ENCODE data around the gene EFR3B.
"Not testable (repeated sequence)": the region's sequence is repeated elsewhere in the genome, so short reads cannot be mapped to it uniquely, and the experiment has no call there.

EFR3B gene, protein sequence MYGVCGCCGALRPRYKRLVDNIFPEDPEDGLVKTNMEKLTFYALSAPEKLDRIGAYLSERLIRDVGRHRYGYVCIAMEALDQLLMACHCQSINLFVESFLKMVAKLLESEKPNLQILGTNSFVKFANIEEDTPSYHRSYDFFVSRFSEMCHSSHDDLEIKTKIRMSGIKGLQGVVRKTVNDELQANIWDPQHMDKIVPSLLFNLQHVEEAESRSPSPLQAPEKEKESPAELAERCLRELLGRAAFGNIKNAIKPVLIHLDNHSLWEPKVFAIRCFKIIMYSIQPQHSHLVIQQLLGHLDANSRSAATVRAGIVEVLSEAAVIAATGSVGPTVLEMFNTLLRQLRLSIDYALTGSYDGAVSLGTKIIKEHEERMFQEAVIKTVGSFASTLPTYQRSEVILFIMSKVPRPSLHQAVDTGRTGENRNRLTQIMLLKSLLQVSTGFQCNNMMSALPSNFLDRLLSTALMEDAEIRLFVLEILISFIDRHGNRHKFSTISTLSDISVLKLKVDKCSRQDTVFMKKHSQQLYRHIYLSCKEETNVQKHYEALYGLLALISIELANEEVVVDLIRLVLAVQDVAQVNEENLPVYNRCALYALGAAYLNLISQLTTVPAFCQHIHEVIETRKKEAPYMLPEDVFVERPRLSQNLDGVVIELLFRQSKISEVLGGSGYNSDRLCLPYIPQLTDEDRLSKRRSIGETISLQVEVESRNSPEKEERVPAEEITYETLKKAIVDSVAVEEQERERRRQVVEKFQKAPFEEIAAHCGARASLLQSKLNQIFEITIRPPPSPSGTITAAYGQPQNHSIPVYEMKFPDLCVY

DNA sequence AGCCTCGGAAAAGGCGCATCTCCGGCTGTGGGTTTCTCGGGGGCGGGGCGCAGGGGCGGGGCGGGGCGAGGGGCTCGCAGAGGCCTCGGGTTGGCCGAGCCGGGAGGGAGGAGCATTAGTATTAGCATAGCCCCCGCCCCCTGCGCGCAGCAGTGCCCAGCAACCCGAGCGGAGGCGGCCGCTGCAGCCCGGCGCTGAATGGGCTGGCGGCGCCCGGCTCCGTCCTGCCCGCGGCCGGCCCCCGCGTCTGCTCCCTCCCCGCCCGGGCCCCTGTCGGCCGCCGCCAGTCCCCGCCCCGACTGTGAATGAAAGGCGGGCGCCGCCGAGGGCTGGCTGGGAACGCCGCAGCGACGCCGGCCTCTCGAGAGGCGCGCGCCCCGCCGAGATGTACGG lies at the start of gene EFR3B:
EFR3B (plus strand) TSS at position 149 of the 393 bp plus-strand sequence; CDS start at position 386, 237 bp downstream.
- DNase-seq, result peak; percentile 84 to 93

DNA sequence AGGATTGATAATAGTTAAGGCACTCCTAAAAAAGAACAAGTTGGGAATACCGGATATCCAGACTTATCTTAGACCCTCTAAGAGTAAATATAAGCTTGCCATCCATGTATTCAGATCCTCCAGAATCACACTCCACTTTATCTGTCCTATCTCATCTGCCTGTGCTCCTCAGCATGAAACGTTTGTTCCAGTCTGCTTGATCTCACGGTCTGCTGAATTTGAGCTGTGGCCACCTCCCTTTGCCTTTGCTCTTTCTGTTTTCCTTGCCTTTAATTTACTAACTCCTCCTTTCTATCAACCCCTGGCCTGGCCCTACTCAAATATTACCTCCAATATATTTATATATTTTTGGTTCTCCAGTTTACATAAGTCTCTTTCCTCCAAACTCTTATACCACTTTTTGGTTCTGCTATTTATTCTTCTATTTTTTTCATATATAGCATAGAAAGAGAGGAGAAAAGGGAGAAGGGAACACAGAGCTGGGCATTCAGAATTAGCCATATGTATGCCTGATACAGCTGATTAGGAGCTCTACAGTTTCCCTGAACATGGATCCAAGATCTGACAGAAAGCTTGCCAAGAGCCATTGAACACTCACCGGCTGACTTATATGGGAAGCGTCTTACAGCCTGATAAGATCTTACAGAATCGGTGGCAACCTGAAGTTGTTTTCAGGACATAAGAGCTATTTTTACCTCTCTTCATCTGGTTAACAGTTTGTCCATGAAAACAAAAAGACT lies 48.3 kb upstream of the EFR3B start:
- no peak for DNase-seq

DNA sequence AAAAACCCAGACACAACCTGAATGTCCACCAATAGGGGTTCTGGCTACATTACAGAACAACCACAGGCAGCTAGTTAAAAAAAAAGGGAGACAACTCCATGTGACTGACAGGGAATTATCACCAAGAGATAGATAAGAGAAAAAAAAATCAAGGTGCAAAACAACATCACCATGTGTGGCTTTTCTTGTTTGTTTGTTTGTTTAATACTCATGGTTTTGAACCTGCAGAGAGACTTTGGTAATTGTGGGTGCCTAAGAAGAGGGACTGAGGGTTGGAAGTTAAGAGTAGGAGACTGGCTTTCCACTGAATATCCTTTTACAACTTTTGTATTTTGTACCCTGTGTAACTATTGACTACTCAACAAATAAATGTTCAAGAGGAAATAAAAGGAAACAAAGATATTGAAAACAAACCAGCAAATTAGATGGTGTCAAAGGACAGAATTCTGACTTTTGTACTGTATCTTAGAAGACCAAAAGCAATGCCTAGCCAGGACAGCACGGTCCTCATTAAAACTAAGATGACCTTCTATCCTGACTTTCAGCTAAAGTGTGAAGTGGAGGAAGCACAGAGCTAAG lies 47.6 kb upstream of the EFR3B start:
- DNase-seq, result no peak

DNA sequence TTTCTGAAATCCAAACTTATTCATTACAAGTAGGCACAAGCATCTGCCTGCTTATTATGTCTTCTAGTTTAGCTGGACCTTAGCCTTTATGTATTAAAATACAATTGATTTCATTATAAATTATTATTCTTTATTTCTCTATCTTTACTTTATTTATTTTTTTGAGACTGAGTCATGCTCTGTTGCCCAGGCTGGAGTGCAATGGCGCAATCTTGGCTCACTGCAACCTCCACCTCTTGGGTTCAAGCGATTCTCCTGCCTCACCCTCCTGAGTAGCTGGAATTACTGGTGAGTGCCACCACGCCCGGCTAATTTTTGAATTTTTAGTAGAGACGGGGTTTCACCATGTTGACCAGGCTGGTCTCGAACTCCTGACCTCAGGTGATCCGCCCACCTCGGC lies 42.8 kb upstream of the EFR3B start:
- DNase-seq, result not testable (repeated sequence)

DNA sequence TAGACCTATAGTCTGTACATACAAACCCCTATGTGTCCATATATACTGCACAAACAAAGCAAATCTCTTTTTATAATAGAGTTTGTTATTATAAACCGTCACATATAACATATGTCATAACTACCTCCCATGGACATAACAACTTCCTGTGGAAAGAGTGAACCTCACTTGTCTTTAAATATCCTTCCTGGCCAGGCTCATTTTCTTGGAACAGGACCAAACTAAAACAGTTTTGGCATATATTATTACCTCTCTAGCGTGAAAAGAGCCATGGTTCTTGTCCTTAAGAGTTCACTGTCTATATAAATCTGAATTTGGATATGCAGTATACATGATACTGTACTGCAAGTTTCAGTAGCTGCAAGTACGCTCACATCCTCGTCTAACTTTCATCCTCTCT lies 41.8 kb upstream of the EFR3B start:
- DNase-seq, result no peak

DNA sequence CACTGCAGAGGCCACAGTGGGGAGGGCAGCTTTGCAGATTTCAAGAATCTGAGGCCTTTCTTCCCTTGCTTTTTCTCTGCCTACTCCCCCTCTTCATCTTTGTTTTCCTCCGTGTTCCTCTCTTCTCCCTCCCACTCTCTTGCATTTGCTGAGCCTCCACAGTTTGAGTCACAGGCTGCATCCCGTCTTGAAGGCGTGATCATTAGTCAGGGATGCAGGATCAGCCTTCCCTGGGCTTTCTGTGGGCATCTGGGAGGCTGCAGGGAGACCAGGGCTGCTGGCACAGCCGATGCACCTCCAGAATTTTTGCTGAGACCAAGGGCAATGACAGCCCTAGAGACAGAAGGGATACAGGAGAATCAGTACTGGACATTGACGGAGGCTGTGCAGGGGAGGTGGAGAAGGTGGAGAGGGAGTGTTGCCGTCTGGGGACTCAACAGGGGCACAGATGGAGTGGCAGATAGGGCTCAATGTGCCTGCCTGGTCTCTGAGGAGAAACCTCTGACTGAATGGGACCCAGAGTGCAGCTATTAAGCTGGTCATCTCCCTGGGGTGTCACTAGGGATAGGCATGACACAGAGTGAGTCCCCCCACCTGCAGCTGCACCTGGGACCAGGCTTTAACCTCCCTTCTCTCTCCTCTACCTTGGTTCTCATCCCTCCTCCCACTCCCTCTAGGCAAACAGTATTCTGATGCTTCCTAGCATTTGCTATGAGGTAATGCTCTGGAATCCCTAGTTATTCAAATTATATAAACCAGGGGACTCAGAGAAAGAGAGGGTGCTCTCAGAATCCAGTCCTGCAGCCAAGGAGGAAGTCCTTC lies 41.2 kb upstream of the EFR3B start:
- no peak for DNase-seq

DNA sequence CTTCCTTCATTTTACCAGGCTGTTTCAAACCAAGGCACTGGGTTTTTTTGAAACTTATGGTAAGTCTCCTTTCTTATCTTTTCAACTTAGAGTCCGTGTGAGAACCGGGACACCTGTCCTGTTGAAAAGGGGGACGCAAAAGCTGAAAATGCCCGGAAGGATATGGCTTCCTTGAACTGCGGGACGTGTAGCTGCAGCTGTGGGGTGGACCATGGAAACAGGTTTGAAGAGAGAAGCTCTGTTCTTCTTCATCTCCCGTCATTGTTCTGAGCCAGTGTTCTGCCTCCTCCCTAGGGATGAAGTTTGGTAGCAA lies 40.6 kb upstream of the EFR3B start:
- DNase-seq, result no peak

DNA sequence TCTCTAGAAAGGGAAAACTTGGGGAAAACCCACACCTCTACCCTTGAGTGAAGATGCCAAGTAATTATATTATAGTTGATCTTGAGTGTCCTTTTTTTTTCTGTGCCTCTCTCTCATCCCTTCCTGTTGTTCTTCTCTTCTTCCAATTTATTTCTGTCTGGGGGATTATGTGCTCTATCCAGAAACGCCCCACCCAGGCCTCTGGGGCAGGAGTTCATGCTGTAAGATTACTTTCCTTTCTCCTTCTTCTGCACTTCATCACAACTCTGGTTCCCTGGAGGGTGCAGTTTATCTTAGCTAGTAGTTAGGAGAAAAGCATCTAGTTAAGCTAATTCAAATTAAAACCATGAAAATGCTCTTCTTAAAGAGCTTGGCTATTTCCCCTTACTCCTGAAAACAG lies 39.8 kb upstream of the EFR3B start:
- DNase-seq, result no peak

DNA sequence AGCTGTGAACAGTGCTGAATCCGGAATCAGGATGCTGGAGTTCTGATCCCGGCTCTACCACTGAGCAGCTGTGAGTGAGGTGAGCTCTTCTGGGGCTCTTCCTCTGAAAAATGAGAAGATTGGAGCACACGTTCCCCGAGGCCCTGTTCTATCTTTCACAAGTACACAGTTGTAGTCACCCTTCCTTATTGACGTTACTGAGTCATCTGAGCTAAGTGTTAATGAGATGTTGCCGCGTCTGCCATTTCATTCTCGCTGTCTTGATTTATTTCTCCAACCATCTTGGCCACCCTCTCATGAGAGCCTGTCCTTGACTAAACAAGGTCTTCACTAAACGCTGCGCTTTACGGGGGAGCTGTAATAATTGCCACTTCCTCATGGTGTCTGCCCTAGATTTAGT lies 31.9 kb upstream of the EFR3B start:
- no peak for DNase-seq

DNA sequence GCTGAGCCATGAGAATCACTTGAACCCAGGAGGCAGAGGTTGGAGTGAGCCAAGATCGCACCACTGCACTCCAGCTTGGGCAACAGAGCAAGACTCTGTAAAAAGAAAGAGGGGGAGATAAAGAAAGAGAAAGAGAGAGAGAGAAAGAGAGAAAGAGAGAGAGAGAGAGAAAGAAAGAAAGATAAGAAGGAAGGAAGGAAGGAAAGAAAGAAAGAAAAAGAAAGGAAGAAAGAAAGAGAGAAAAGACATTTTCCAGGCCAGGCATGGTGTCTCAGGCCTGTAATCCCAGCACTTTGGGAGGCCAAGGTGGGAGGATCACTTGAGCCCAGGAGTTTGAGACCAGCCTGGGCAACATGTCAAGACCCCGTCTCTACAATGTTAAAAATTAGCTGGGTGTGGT lies 30.5 kb upstream of the EFR3B start:
- DNase-seq, result not testable (repeated sequence)

DNA sequence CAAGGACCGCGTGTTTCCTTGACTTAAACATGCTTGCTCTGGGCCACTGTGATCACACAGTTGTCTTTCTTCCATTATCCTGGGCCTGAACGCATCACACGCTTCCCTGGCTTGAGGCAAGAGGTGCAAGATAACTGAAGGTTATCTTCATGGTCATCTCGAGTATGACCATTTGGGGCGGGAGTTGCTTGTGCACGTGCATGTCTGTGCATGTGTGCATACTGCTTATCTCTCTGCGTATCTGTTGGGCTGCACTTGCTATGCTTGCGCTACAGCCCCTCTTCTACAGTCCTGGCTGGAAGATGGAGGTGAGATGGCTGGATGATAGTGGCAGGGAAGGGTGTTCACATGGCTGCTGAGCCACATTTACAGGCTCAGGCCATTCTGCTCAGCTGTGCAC lies 27.2 kb upstream of the EFR3B start:
- no peak for DNase-seq

DNA sequence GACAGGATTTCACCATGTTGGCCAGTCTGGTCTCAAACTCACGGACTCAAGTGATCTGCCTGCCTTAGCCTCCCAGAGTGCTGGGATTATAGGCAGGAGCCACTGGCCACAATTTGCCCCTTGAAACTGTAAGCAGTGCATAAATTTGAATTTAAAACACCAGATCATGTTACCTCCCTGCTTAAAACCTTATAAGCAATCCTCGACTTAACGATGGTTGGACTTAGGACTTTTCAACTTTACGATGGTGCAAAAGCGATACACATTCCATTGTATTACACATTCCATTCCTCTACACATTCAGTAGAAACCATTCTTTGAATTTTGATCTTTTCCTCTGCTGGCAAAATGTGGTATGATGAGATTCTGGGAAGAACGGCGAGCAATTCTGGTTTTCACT lies 23.2 kb upstream of the EFR3B start:
- DNase-seq, result no peak

DNA sequence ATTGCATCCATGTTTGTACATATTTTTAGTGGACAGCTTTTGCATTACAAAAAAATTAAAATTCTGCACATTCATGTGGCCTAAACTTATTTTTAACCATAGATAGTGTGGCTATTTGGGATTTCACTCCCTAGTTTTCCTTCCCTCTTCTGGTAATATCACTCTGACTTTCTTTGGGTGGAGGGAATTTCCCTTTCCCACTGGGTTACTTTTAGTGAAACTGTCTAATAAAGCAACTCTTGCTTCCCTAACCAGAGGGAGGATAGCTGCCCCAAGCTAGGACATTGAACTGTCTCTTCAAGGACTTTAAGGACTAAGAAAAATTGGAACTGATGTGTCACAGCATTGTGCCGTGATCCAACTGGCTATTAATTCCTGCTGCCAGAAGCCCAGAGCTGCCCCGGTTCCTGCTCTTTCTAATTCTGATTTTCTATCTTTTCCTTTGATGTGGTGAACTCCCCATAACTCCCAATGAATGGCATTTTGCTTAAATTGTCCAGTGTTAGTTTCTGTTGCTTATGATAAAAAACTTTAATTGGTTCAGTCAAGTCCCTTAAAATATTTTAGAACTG lies 20.0 kb upstream of the EFR3B start:
- DNase-seq, result no peak

DNA sequence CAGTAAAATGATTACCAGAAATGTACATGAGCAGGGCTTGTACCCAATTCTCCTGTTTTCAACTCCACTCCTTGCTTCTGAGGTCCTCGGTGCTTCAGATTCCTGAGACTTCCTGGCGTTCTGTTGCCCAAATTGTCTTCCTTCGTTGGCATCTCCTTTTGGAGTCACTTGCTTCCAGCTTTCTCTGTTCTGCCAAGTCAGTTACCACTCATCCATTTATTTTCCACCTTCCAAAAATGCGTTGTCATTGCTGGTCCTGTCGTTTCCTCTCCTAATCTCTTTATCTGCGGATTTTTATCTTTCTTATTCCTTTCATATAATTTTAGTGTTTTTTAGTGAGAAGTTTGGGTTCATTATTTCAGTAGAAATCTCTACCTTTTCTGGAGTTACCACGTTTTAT lies 18.5 kb upstream of the EFR3B start:
- no peak for DNase-seq

DNA sequence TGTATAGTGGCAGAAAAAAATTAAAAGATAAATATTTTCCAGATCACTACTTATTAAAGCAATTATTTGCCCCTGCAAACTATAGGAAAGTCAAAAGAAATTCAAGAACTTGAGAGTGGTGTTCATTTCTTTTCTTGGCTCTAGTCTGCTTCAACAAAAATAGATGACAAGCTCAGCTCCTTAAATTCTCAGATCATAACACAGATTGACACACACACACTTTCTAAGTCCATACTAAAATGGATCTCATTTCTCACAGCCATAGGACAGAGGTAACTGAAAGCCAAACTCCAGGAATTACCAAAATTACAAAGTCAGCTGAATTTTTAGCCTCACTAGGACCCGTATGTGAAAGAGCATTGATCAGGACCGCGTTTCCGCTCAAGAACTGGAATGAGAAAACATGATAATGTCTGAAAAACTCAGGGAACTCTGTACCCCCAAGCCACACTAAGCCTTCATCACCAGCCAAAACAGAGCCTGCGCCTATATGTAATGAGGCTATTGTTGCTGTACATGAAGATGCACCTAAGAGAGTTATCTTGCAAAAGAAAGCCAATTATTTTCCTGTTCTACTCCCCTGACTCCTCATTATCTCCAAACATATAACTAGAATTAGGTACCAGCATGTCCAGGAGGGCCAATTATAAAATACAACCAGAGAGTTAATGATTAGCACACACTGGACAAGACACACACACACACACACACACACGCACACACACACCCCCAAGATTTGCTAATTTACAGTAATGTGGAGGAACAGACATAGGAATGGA lies 16.5 kb upstream of the EFR3B start:
- DNase-seq, result no peak

DNA sequence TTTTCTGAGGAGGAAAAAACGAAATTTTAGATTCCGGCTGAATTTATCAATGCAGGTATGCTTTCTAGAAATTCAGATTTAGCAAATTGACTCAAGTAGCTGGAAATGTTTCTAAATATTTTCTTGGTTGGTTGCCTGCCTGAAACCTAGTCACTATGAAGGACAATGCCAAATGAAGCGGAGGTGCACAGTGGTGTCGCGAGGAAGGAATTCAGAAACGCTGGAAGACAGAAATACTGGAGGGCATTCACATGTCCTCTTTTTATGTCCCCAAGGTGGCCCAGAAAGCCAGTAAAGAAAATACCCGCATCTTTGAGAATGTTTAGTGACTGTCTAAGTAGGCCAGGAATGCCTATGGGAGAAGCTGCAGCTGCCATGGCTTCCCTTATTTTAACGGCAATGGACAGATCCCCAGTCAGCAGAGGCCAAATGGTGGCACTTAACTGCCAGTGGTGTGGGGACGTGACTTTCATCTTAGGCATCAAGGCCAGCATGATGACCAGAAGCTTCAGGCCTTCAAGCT lies 15.8 kb upstream of the EFR3B start:
- no peak for DNase-seq

DNA sequence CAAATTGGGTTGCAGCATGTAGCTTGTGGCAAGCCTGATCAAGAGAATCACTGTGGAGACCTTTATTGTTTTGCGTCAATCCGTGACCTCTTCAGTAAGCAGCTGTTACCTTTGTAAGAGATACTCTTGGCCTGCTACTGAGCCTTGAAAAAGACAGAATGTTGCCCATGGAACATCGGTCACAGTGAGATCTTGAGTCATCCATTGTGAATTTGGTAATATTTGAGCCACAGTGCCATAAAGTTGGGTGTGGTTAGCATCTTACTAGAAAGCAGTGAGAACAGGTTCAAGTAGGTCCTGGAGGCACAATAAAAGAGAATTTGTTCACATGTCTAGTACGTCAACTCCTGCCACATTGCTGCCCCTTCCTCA lies 12.7 kb upstream of the EFR3B start:
- peak; percentile 61 to 72 for DNase-seq

DNA sequence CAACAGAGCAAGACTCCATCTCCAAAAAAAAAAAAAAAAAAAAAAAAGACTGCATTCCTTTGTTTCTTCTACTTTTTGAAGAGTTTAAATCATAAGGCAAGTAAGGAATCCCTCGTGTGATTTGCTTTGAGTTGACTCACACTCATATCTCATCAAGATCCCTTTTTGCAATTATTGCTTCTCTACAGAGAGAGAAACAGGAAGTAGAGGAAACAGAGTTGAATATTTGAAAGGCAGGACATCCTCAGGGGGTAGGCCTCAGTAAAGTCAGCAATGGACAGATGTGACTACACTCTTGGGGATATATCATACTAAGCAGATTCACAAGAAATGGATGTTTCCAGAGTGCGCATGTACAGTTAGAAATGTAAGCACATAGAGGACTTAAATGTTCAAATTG lies 11.2 kb upstream of the EFR3B start:
- no peak for DNase-seq

DNA sequence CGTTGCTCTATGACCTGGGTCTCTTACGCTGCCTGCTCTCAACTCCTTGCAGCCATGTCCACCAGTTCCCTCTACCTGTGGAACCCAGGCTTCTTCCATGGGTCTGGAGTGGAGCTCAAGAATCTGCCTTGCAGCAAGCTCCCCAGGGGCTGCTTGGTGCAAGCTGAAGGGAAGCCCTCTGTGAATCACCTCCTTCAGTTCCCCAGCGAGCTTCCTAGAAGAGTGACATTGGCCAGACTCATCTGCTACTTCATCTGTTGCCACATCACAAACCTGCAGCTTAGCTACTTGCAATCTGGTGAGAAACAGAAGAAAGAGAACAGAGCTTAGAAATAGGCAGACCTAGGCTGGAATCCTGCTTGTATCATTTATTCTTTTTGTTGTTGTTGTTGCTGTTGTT lies 9.8 kb upstream of the EFR3B start:
- DNase-seq, result no peak

DNA sequence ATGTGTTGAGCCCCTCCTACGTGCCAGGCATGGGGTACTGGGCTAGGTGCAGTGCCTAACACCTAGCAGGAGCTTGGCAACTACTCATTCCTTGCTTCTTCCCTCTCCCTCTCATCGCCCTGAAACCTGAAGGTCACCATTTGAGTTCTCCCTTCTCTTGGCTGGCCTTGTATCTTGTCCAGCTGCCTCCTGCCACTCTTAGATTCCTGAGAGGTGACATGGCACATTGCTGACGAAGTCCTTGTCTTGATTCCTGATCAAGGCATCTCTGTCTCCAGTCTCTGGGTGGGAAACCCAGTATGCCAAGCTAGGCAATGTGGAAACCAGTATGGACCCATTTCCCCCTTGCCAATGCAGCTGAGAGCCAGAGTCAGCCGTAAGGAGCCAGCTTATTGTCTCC lies 9.0 kb upstream of the EFR3B start:
- DNase-seq, result no peak

DNA sequence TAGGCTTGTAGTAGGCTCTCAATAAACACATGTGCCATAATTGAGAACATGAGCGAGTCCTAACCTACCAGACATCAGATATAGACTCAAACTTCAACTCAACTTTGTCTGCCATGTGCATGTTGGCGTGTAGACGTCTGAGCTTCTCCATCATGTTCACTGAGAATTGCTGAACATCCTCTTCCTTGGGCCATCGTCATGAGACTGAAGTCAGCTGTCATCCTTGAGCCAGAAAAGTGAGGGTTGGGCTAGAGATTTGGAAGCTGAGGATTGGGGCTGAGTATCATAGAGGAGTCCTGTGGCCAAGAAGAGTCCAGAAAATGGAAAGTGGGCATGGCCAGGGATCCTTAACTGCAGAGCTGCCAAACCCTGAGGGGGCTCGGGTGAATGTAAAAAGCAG lies 7.8 kb upstream of the EFR3B start:
- DNase-seq, result no peak

Data from SHP77 (cell line).